ENCODE measurements around the gene TRAPPC8. TPM values are rescaled to one million over a fixed set of nuclear protein-coding genes. Genes with fewer than 3 reads are reported as not detected.
"Not testable (repeated sequence)": the region's sequence is repeated elsewhere in the genome, so short reads cannot be mapped to it uniquely, and the experiment has no call there.

TRAPPC8 gene
- total RNA-seq, 1 experiment from 2014 or later, result 37.9 TPM

DNA sequence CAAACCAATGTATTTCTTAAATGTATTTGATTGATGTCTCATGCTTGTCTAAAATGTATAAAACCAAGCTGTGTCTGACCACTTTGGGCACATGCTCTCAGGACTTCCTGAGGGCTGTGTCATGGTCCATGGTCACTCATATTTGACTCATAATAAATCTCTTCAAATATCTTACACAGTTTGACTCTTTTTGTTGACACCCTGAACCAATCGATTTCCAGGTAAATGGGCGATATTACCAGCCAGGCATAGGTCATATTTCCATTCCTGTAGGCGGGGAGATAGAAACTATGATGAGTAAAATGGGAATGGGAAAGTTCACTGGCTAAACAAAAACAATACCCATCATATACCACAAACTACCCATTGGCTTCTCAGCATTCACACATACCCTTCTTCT is 9.3 kb upstream of the TRAPPC8 start:
- ChIA-PET CTCF (no interaction called here), POLR2A (ENCODE audit: low non-redundant PET) (no interaction called here)
- Histone ChIP-seq H3K9me3 (ENCODE audit: low read depth, low read length, poor library complexity, severe bottlenecking) (no peaks in the 10 kb centered on the region), H3K4me3 (ENCODE audit: low read depth, low read length, poor library complexity, severe bottlenecking) (no peak overlapping the region), H3K36me3 (ENCODE audit: insufficient read depth, low read length, poor library complexity, severe bottlenecking) (no peaks in the 10 kb centered on the region), H3K27ac (ENCODE audit: low read depth, low read length, poor library complexity, severe bottlenecking) (no peak overlapping the region), H3K4me1 (ENCODE audit: insufficient read depth, low read length, poor library complexity, severe bottlenecking) (peaks cover 4% of the 10 kb centered on the region), H3K27me3 (replicated peaks; ENCODE audit: insufficient read depth, low read depth, low read length, poor library complexity) (no peaks in the 10 kb centered on the region)
- intact Hi-C loops (cut with micrococcal nuclease; ENCODE audit: unreplicated experiment), result no loop called here
- no peak for DNase-seq (ENCODE audit: low spot score)
- no TSS peak for BruUV-seq (replicated peaks)
- TF ChIP-seq, protein P1, sequence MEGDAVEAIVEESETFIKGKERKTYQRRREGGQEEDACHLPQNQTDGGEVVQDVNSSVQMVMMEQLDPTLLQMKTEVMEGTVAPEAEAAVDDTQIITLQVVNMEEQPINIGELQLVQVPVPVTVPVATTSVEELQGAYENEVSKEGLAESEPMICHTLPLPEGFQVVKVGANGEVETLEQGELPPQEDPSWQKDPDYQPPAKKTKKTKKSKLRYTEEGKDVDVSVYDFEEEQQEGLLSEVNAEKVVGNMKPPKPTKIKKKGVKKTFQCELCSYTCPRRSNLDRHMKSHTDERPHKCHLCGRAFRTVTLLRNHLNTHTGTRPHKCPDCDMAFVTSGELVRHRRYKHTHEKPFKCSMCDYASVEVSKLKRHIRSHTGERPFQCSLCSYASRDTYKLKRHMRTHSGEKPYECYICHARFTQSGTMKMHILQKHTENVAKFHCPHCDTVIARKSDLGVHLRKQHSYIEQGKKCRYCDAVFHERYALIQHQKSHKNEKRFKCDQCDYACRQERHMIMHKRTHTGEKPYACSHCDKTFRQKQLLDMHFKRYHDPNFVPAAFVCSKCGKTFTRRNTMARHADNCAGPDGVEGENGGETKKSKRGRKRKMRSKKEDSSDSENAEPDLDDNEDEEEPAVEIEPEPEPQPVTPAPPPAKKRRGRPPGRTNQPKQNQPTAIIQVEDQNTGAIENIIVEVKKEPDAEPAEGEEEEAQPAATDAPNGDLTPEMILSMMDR (conservative IDR thresholded peaks at IDR 0.05; ENCODE audit: low read depth, low read length), result no peak

DNA sequence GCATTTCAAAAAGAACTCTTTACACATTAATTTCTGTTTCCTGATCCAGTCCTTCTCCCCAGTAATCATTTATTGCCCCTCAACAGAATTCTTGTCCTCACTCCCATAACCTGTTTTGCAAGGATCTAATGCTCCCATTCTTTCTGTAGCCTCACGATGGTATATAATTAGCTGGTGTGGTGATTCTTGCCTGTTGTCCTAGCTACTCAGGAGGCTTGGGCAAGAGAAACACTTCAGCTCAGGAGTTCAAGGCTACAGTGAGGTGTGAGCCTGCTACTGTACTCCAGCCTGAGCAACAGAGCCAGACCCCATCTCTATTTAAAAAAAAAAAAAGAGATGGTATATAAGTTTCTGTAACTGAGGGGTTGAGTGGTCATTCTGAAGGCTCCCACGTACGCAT is 7.7 kb upstream of the TRAPPC8 start:
- ChIA-PET POLR2A (ENCODE audit: low non-redundant PET) (no interaction called here), CTCF (no interaction called here)
- Histone ChIP-seq H3K9me3 (ENCODE audit: low read depth, low read length, poor library complexity, severe bottlenecking) (no peaks in the 10 kb centered on the region), H3K27ac (ENCODE audit: low read depth, low read length, poor library complexity, severe bottlenecking) (no peak overlapping the region), H3K4me3 (ENCODE audit: low read depth, low read length, poor library complexity, severe bottlenecking) (no peak overlapping the region), H3K27me3 (replicated peaks; ENCODE audit: insufficient read depth, low read depth, low read length, poor library complexity) (no peaks in the 10 kb centered on the region), H3K36me3 (ENCODE audit: insufficient read depth, low read length, poor library complexity, severe bottlenecking) (no peaks in the 10 kb centered on the region), H3K4me1 (ENCODE audit: insufficient read depth, low read length, poor library complexity, severe bottlenecking) (peaks cover 4% of the 10 kb centered on the region)
- no peak for TF ChIP-seq EZH2 (IDR thresholded peaks at IDR 0.05; ENCODE audit: borderline replicate concordance, low read depth, low read length, poor library complexity, severe bottlenecking)
- TF ChIP-seq, protein P1 (conservative IDR thresholded peaks at IDR 0.05; ENCODE audit: low read depth, low read length), result no peak
- intact Hi-C loops (cut with micrococcal nuclease; ENCODE audit: unreplicated experiment), result no loop called here
- peak; percentile 42 for DNase-seq (ENCODE audit: low spot score)
- no TSS peak for BruUV-seq (replicated peaks)

DNA sequence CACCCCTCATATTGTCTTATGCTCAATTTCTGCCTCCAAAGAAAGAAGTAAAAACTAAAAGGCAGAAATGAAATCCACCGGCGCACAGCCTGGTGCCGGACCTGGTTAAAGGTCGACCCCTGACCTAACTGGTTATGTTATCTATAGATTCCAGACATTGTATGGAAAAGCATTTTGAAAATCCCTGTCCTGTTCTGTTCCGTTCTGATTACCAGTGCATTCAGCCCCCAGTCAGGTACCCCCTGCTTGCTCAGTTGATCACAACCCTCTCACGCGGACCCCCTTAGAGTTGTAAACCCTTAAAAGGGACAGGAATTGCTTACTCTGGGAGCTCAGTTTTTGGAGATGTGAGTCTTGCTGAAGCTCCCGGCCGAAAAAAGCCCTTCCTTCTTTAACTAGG is 5.4 kb upstream of the TRAPPC8 start:
- CTCF ChIA-PET; H3K27ac ChIP-seq (ENCODE audit: low read depth, low read length, poor library complexity, severe bottlenecking); BruUV-seq (replicated peaks); H3K4me1 ChIP-seq (ENCODE audit: insufficient read depth, low read length, poor library complexity, severe bottlenecking); H3K36me3 ChIP-seq (ENCODE audit: insufficient read depth, low read length, poor library complexity, severe bottlenecking); H3K4me3 ChIP-seq (ENCODE audit: low read depth, low read length, poor library complexity, severe bottlenecking); H3K9me3 ChIP-seq (ENCODE audit: low read depth, low read length, poor library complexity, severe bottlenecking); POLR2A ChIA-PET (ENCODE audit: low non-redundant PET); DNase-seq (ENCODE audit: low spot score); H3K27me3 ChIP-seq (replicated peaks; ENCODE audit: insufficient read depth, low read depth, low read length, poor library complexity): not testable (repeated sequence)
- intact Hi-C loops (cut with micrococcal nuclease; ENCODE audit: unreplicated experiment), result loop anchor here (10.0 kb wide), 1 partner anchor 136 kb away; no protein-coding TSS in a partner anchor

DNA sequence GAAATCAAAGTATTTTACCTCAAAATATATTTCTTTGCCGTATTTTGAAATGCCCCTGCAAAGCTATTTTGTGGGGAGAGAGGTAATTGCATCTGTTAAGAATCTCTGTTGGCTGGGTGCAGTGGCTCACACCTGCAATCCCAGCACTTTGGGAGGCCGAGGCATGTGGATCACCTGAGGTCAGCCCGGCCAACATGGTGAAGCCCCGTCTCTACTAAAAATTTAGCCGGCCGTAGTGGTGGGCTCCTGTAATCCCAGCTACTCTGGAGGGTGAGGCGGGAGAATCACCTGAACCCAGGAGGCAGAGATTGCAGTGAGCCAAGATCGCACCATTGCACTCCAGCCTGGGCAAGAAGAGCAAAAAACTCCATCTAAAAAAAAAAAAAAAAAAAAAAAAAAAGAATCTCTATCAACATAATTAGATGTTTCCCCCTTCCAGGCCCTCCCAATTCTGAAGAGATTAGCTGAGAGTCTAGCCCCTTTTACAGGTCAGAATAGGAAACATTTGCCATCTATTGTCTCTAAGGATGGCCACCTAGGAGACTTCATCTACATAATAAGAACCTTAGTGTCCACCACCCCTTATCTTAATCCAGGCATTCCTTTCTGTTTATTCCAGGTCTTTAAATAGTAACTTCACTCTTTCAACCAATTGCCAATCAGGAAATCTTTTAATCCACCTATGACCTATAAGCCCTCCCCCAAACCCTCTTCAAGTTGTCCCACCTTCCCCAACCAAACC is 3.5 kb upstream of the TRAPPC8 start:
- no peak for DNase-seq (ENCODE audit: low spot score)
- no peaks in the 10 kb centered on the region for H3K36me3 ChIP-seq (ENCODE audit: insufficient read depth, low read length, poor library complexity, severe bottlenecking)
- H3K9me3 ChIP-seq (ENCODE audit: low read depth, low read length, poor library complexity, severe bottlenecking), result no peaks in the 10 kb centered on the region
- H3K27ac ChIP-seq (ENCODE audit: low read depth, low read length, poor library complexity, severe bottlenecking), result no peak overlapping the region
- no peaks in the 10 kb centered on the region for H3K27me3 ChIP-seq (replicated peaks; ENCODE audit: insufficient read depth, low read depth, low read length, poor library complexity)
- ChIA-PET POLR2A (ENCODE audit: low non-redundant PET) (no interaction called here), CTCF (no interaction called here)
- BruUV-seq (replicated peaks), result no TSS peak
- intact Hi-C loops (cut with micrococcal nuclease; ENCODE audit: unreplicated experiment), result loop anchor here (10.0 kb wide), 1 partner anchor 138 kb away; no protein-coding TSS in a partner anchor
- H3K4me1 ChIP-seq (ENCODE audit: insufficient read depth, low read length, poor library complexity, severe bottlenecking), result peaks cover 8% of the 10 kb centered on the region
- TF ChIP-seq, protein P1 (conservative IDR thresholded peaks at IDR 0.05; ENCODE audit: low read depth, low read length), result no peak
- no peak for TF ChIP-seq EZH2 (IDR thresholded peaks at IDR 0.05; ENCODE audit: borderline replicate concordance, low read depth, low read length, poor library complexity, severe bottlenecking)
- no peak overlapping the region for H3K4me3 ChIP-seq (ENCODE audit: low read depth, low read length, poor library complexity, severe bottlenecking)
